ENCODE data around the gene TRIP13. TPM values are rescaled to one million over a fixed set of nuclear protein-coding genes. Genes with fewer than 3 reads are reported as not detected.
A peak's percentile ranks its signal among the peaks of the same experiment; 100 is the strongest.

Gene TRIP13
- total and polyA plus RNA-seq, 9 of the 15 experiments (the other 6 are each of a cell fraction or from before 2014, with no cell fraction given), result 24.1 to 116 (median 53.2) TPM

DNA sequence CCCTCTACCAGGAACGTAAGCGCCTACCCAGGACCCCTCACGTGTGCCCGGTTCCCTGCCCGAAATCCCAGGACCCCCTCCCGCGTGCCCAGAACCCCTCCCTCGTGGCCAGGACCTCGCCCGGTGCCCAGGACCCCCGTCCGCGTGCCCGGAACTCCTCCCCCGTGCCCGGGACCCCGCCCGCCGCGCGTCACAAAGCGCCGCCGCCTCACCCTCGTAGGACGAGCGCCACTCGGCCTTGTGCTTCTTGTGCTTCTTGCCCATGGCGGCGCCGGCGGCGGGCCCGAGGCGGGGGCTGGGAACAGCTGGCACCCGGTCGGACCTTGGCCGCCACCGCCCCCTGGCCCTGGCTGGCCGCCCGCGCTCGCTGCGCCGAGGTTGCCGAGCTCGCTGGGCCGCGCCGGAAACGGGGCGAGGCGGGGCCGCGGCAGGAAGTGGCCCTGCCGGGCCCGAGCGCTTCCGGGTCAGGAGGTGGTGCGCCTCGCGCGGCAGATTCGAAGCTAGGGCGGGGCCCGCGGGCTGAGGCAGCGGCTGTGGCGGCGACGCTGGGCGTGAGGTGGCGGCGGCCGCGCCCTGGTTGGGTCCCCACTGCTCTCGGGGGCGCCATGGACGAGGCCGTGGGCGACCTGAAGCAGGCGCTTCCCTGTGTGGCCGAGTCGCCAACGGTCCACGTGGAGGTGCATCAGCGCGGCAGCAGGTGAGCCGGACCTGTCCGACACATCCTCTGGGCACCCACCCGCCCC lies at the start of gene TRIP13, which contains the start of gene BRD9 (continued):
- no peak for TF ChIP-seq CEBPG (CRISPR knock-in tag; IDR thresholded peaks at IDR 0.05)
- no peak for TF ChIP-seq CEBPG (tag; conservative IDR thresholded peaks at IDR 0.05 in 1 of 2, IDR thresholded peaks at IDR 0.05 in 1 of 2)
- no peak for TF ChIP-seq ZNF408 (CRISPR knock-in tag; IDR thresholded peaks at IDR 0.05; ENCODE audit: low read depth)
- no peak for TF ChIP-seq NFE2L1 (tag; IDR thresholded peaks at IDR 0.05; ENCODE audit: borderline replicate concordance, low read depth)
- TF ChIP-seq KDM1A (IDR thresholded peaks at IDR 0.05), result no peak
- TF ChIP-seq ZNF347 (CRISPR knock-in tag; IDR thresholded peaks at IDR 0.05; ENCODE audit: low read depth), result no peak
- no peak for TF ChIP-seq ZZZ3 (IDR thresholded peaks at IDR 0.05)
- TF ChIP-seq SMARCA5 (IDR thresholded peaks at IDR 0.05), result no peak
- peak; percentile 46; the same call in 1 of the 2 replicates for TF ChIP-seq ESRRA (IDR thresholded peaks at IDR 0.05; ENCODE audit: borderline replicate concordance, low read depth)
- TF ChIP-seq RAD21 (CRISPR knock-in tag; conservative IDR thresholded peaks at IDR 0.05 in 1 of 2, IDR thresholded peaks at IDR 0.05 in 1 of 2), result no peak
- TF ChIP-seq ERF (CRISPR knock-in tag; IDR thresholded peaks at IDR 0.05), result peak; percentile 83
- peak; percentile 81; the same call in 1 of the 2 replicates for TF ChIP-seq MTA1 (IDR thresholded peaks at IDR 0.05; ENCODE audit: borderline replicate concordance)
- TF ChIP-seq HDAC3 (IDR thresholded peaks at IDR 0.05; ENCODE audit: borderline replicate concordance, partially characterized antibody), result no peak
- TF ChIP-seq TEAD2 (tag; IDR thresholded peaks at IDR 0.05), result no peak
- no peak for TF ChIP-seq ZNF586 (CRISPR knock-in tag; conservative IDR thresholded peaks at IDR 0.05)
- TF ChIP-seq EP300 (IDR thresholded peaks at IDR 0.05; ENCODE audit: low read length), result 0 out of 2 replicates have a peak, but pooled peaks have one; percentile 13
- no peak for TF ChIP-seq ZNF780A (CRISPR knock-in tag; IDR thresholded peaks at IDR 0.05)
- TF ChIP-seq EGR1 (conservative IDR thresholded peaks at IDR 0.05), result peak; percentile 62
- TF ChIP-seq, protein P1, sequence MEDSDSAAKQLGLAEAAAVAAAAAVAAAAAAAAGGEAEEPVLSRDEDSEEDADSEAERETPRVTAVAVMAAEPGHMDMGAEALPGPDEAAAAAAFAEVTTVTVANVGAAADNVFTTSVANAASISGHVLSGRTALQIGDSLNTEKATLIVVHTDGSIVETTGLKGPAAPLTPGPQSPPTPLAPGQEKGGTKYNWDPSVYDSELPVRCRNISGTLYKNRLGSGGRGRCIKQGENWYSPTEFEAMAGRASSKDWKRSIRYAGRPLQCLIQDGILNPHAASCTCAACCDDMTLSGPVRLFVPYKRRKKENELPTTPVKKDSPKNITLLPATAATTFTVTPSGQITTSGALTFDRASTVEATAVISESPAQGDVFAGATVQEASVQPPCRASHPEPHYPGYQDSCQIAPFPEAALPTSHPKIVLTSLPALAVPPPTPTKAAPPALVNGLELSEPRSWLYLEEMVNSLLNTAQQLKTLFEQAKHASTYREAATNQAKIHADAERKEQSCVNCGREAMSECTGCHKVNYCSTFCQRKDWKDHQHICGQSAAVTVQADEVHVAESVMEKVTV (CRISPR knock-in tag; IDR thresholded peaks at IDR 0.05), result no peak
- TF ChIP-seq, protein P2, sequence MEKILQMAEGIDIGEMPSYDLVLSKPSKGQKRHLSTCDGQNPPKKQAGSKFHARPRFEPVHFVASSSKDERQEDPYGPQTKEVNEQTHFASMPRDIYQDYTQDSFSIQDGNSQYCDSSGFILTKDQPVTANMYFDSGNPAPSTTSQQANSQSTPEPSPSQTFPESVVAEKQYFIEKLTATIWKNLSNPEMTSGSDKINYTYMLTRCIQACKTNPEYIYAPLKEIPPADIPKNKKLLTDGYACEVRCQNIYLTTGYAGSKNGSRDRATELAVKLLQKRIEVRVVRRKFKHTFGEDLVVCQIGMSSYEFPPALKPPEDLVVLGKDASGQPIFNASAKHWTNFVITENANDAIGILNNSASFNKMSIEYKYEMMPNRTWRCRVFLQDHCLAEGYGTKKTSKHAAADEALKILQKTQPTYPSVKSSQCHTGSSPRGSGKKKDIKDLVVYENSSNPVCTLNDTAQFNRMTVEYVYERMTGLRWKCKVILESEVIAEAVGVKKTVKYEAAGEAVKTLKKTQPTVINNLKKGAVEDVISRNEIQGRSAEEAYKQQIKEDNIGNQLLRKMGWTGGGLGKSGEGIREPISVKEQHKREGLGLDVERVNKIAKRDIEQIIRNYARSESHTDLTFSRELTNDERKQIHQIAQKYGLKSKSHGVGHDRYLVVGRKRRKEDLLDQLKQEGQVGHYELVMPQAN (IDR thresholded peaks at IDR 0.05; ENCODE audit: borderline replicate concordance), result peak; percentile 76; the same call in 1 of the 2 replicates
- TF ChIP-seq POLR2AphosphoS2 (IDR thresholded peaks at IDR 0.05; ENCODE audit: low read length), result no peak
- TF ChIP-seq ELF2 (CRISPR knock-in tag; IDR thresholded peaks at IDR 0.05), result peak; percentile 62; the same call in 1 of the 2 replicates
- peak; percentile 92 for TF ChIP-seq CREB1 (IDR thresholded peaks at IDR 0.05)
- TF ChIP-seq CREB1 (CRISPR knock-in tag; IDR thresholded peaks at IDR 0.05), result peak; percentile 83
- TF ChIP-seq ILF3 (IDR thresholded peaks at IDR 0.05; ENCODE audit: borderline replicate concordance), result 0 out of 2 replicates have a peak, but pooled peaks have one; percentile 74
- TF ChIP-seq, protein P3, sequence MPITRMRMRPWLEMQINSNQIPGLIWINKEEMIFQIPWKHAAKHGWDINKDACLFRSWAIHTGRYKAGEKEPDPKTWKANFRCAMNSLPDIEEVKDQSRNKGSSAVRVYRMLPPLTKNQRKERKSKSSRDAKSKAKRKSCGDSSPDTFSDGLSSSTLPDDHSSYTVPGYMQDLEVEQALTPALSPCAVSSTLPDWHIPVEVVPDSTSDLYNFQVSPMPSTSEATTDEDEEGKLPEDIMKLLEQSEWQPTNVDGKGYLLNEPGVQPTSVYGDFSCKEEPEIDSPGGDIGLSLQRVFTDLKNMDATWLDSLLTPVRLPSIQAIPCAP (CRISPR knock-in tag; IDR thresholded peaks at IDR 0.05; ENCODE audit: borderline replicate concordance), result no peak

All from K562 (cell line).